Ishikawa (cell line): ENCODE data around the gene COPS9.

ENCODE experiments used
- CEBPB ChIP-seq: IDR thresholded peaks from 2 replicates; pipeline ENCODE4 v1.6.1; 2012
- CREB1 ChIP-seq: IDR thresholded peaks from 2 replicates; pipeline ENCODE4 v1.6.1; 2012; ENCODE audit warnings: low read depth
- EGR1 ChIP-seq: IDR thresholded peaks from 2 replicates; pipeline ENCODE4 v1.6.1; 2012
- EP300 ChIP-seq: IDR thresholded peaks from 2 replicates; pipeline ENCODE4 v1.6.1; 2012; ENCODE audit warnings: borderline replicate concordance
- MAX ChIP-seq: IDR thresholded peaks from 2 replicates; pipeline ENCODE4 v1.6.1; 2012
- NFIC ChIP-seq: IDR thresholded peaks from 2 replicates; pipeline ENCODE4 v1.6.1; 2012
- RAD21 ChIP-seq: IDR thresholded peaks from 2 replicates; pipeline ENCODE4 v1.6.1; 2012; ENCODE audit warnings: low read depth
- REST ChIP-seq: IDR thresholded peaks from 2 replicates; pipeline ENCODE4 v1.6.1; 2012; ENCODE audit warnings: low read depth, mild to moderate bottlenecking
- TAF1 ChIP-seq: IDR thresholded peaks from 2 replicates; pipeline ENCODE4 v1.6.1; 2012; ENCODE audit warnings: low read depth, mild to moderate bottlenecking
- TCF12 ChIP-seq: IDR thresholded peaks from 2 replicates; pipeline ENCODE4 v1.6.1; 2012; ENCODE audit warnings: low read depth
- TEAD4 ChIP-seq: IDR thresholded peaks from 2 replicates; pipeline ENCODE4 v1.6.1; 2012
- YY1 ChIP-seq: IDR thresholded peaks from 2 replicates; pipeline ENCODE4 v1.6.1; 2012; ENCODE audit warnings: low read depth

- TF ChIP-seq EP300 (no peak), NFIC (no peak), TAF1 (no peak), REST (no peak), EGR1 (no peak), TCF12 (no peak), RAD21 (no peak), MAX (no peak), YY1 (no peak), CREB1 (no peak), TEAD4 (no peak), CEBPB (no peak)
These were observed 7.2 kb upstream of the COPS9 start for GRCh38 chr2:240143276-240143675.
